Duodenal mucosa (tissue), 2 donors: ENCODE data around the gene ABHD2.

ENCODE experiments used
- H3K27ac ChIP-seq: one replicate; pipeline ENCODE4 v1.7.0; 2013; ENCODE audit warnings: low read depth, low read length
- H3K27me3 ChIP-seq, 2 donors: one replicate each; pipeline ENCODE4 v1.7.0; 2013; ENCODE audit warnings: low read length in 2 of 2, control low read depth in 1 of 2; ENCODE audit not compliant: insufficient read depth in 2 of 2, control insufficient read depth in 1 of 2
- H3K36me3 ChIP-seq, 2 donors: one replicate each; pipeline ENCODE4 v1.7.0; 2013; ENCODE audit warnings: low read length in 2 of 2, control low read depth in 1 of 2; ENCODE audit not compliant: insufficient read depth in 2 of 2, control insufficient read depth in 1 of 2
- H3K4me1 ChIP-seq, 2 donors: one replicate each; pipeline ENCODE4 v1.7.0; 2013; ENCODE audit warnings: low read length in 2 of 2, control low read depth in 1 of 2; ENCODE audit not compliant: insufficient read depth in 2 of 2, control insufficient read depth in 1 of 2
- H3K4me3 ChIP-seq, 2 donors: one replicate each; pipeline ENCODE4 v1.7.0; 2013; ENCODE audit warnings: low read length in 2 of 2, low read depth in 1 of 2
- H3K9ac ChIP-seq, 2 donors: one replicate each; pipeline ENCODE4 v1.7.0; 2013; ENCODE audit warnings: low read length in 2 of 2, low read depth in 1 of 2
- H3K9me3 ChIP-seq, 2 donors: one replicate each; pipeline ENCODE4 v1.7.0; 2013; ENCODE audit warnings: low read length in 2 of 2, control low read depth in 1 of 2; ENCODE audit not compliant: control insufficient read depth in 1 of 2

ABHD2 gene

GRCh38 chr15:89174476-89174875, 86.2 kb downstream of the ABHD2 start:
- Histone ChIP-seq H3K27me3 (no peaks in the 10 kb centered on the region), H3K9ac (no peak overlapping the region), H3K9me3 (no peaks in the 10 kb centered on the region), H3K36me3 (peaks cover 27 to 55% of the 10 kb centered on the region in 2 donors), H3K27ac (no peak overlapping the region), H3K4me1 (no peaks in the 10 kb centered on the region), H3K4me3 (no peak overlapping the region)

- Histone ChIP-seq H3K9ac (no peak overlapping the region), H3K4me1 (no peaks in the 10 kb centered on the region), H3K27me3 (no peaks in the 10 kb centered on the region), H3K36me3 (peaks cover 23 to 64% of the 10 kb centered on the region in 2 donors), H3K9me3 (no peaks in the 10 kb centered on the region), H3K4me3 (no peak overlapping the region), H3K27ac (no peak overlapping the region)
Observed at GRCh38 chr15:89175617-89176191, 87.4 kb downstream of the ABHD2 start.

- Histone ChIP-seq H3K4me1 (no peaks in the 10 kb centered on the region), H3K36me3 (peaks cover 23 to 65% of the 10 kb centered on the region in 2 donors), H3K4me3 (no peak overlapping the region), H3K27me3 (no peaks in the 10 kb centered on the region), H3K27ac (no peak overlapping the region), H3K9ac (no peak overlapping the region), H3K9me3 (no peaks in the 10 kb centered on the region)
Observed at GRCh38 chr15:89177116-89177515, 88.9 kb downstream of the ABHD2 start.

GRCh38 chr15:89177633-89178306, 89.5 kb downstream of the ABHD2 start:
- no peak overlapping the region for H3K4me3 ChIP-seq
- H3K9ac ChIP-seq: no peak overlapping the region
- H3K9me3 ChIP-seq: no peaks in the 10 kb centered on the region
- H3K27me3 ChIP-seq: no peaks in the 10 kb centered on the region
- no peak overlapping the region for H3K27ac ChIP-seq
- peaks cover 23 to 67% of the 10 kb centered on the region in 2 donors for H3K36me3 ChIP-seq
- no peaks in the 10 kb centered on the region for H3K4me1 ChIP-seq

GRCh38 chr15:89178307-89178977, 90.2 kb downstream of the ABHD2 start:
- Histone ChIP-seq H3K27ac (no peak overlapping the region), H3K27me3 (no peaks in the 10 kb centered on the region), H3K9me3 (no peaks in the 10 kb centered on the region), H3K4me1 (no peaks in the 10 kb centered on the region), H3K9ac (no peak overlapping the region), H3K4me3 (no peak overlapping the region), H3K36me3 (peaks cover 23 to 69% of the 10 kb centered on the region in 2 donors)

GRCh38 chr15:89179966-89180875, 92.0 kb downstream of the ABHD2 start:
- H3K27ac ChIP-seq: no peak overlapping the region
- peaks cover 5 to 6% of the 10 kb centered on the region in 2 donors for H3K4me1 ChIP-seq
- no peaks in the 10 kb centered on the region for H3K27me3 ChIP-seq
- H3K9ac ChIP-seq: no peak overlapping the region
- H3K9me3 ChIP-seq: no peaks in the 10 kb centered on the region
- H3K4me3 ChIP-seq: no peak overlapping the region
- peaks cover 30 to 73% of the 10 kb centered on the region in 2 donors for H3K36me3 ChIP-seq

- peaks cover 35 to 70% of the 10 kb centered on the region in 2 donors for H3K36me3 ChIP-seq
- H3K9me3 ChIP-seq: no peaks in the 10 kb centered on the region
- no peak overlapping the region for H3K27ac ChIP-seq
- no peak overlapping the region for H3K4me3 ChIP-seq
- no peak overlapping the region for H3K9ac ChIP-seq
- H3K4me1 ChIP-seq: peaks cover 5 to 6% of the 10 kb centered on the region in 2 donors
- no peaks in the 10 kb centered on the region for H3K27me3 ChIP-seq
Observed at GRCh38 chr15:89184357-89184756, 96.1 kb downstream of the ABHD2 start.

GRCh38 chr15:89184886-89185526, 96.8 kb downstream of the ABHD2 start:
- Histone ChIP-seq H3K36me3 (peaks cover 38 to 71% of the 10 kb centered on the region in 2 donors), H3K4me1 (peaks cover 5 to 6% of the 10 kb centered on the region in 2 donors), H3K27me3 (no peaks in the 10 kb centered on the region), H3K4me3 (no peak overlapping the region), H3K27ac (no peak overlapping the region), H3K9ac (no peak overlapping the region), H3K9me3 (no peaks in the 10 kb centered on the region)

- Histone ChIP-seq H3K27me3 (no peaks in the 10 kb centered on the region), H3K36me3 (peaks cover 51 to 77% of the 10 kb centered on the region in 2 donors), H3K4me3 (no peak overlapping the region), H3K9ac (no peak overlapping the region), H3K9me3 (no peaks in the 10 kb centered on the region), H3K27ac (no peak overlapping the region), H3K4me1 (peaks cover 5 to 6% of the 10 kb centered on the region in 2 donors)
Observed at GRCh38 chr15:89186803-89187202, 98.5 kb downstream of the ABHD2 start.
